ENCODE data around the gene KMT2C.

Gene KMT2C

DNA sequence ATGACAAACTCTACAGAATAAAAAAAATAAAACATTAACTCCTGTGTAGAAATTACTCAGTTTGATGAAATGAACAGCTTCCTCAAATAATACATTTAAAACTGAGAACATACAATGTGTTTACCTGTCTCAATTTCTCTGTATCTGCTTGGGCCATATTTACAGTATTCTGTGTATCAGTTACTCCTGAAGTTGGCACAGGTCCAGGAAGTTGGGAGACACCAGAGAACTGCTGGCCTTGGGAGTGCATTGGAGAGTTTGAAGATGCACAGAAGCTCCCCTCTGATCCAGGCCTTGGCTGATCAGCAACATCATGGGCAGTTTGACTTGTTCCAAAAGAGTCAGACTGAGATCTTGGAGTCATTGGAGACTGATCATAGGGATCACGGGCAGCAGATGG is 255.2 kb downstream of the KMT2C start:
- DNase-seq: no peak

DNA sequence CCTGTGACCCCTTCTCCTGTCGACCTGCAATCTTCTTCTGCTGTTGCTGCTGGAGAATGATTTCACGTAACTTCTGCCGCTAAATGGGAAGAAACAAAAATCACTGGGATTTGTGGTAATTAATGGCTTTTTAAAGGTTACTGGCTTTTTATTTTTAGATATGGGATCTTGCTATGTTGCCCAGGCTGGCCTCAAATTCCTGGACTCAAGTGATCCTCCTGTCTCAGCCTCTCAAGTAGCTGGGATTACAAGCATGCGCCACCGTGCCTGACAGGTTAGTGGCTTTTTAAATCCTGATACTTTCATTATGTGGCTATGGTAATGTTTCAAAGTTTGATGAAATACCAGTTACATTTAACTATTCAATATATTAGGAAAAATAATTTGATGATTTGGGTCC is 255.8 kb downstream of the KMT2C start:
- no peak for DNase-seq

DNA sequence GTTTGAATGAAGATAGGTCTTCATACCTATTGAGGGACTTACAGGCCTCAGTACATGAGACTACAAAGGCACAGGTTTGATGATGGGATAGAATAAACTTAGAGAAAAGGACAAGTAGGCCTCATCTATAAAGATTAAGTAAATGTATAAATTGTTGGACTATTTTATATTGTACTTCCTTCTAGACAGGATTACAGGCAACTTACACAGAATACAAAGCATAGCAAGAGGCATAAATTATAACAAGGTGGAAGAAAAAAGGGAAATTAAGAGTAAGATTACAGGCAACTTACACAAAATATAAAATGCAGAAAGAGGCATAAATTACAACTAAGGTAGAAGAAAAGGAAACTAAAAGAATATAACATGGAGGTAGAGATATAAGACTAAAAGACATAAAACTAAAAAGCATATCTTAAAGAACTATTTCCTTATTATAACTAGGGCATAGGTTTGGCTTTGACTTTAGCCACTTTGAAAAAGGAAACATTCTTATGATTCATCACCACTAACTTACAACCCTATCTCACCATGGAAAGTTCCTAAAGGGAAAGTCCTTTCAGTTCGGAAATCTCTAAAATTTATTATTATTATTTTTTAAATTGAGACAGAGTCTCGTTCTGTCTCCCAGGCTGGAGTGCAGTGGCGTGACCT is 257.3 kb downstream of the KMT2C start:
- DNase-seq: no peak

DNA sequence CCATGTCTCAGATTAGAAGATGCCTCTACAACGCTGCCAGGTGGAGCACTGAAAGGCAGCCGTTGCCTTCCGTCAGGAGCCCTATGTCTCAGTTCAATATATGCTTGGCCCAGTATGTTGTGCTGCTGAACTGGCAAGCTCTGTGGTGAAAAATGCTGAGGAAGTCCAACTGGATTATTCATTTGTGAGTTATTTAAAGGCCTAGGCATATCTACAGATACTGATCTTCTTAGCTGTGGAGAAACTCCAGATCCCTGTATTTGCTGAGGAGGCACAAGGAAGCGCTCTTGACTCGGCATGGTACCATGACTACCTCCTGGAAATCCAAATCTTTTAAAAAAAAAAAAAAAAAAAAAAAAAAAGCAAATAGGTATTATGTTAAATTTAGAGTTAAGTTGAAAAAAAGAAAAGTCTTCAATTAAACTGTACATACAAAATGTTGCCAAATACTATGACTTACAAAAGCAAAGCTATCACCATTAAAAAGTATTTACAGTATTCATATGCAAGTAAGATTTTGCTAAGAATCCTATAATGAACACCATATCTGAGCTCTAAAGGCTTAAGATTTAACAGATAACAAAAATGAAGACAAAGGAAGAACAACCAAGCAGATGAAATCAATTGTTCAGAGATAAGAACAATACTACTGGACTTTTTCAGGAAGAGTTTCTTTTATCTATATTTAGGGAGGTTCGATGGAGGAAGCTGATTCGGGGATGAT is 258.0 kb downstream of the KMT2C start:
- DNase-seq: no peak

DNA sequence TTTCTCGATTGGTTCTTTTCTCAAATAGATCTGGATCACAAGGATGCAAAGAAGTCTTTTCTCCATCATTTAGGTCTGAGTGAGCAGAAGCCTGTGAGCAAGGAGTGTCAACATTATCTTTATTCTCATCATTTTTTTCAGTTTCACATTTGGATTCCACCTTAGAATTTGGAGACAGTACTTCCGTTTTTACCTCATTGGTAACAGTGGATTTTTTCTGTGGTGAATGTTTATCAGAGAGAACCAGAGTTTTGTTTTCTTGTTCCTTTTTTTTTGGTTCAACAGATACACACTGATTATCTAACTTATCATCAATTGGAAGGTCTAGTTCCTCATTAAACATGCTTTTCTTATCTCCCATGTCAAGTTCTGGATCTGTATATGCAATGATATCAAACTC is 259.0 kb downstream of the KMT2C start:
- no peak for DNase-seq

DNA sequence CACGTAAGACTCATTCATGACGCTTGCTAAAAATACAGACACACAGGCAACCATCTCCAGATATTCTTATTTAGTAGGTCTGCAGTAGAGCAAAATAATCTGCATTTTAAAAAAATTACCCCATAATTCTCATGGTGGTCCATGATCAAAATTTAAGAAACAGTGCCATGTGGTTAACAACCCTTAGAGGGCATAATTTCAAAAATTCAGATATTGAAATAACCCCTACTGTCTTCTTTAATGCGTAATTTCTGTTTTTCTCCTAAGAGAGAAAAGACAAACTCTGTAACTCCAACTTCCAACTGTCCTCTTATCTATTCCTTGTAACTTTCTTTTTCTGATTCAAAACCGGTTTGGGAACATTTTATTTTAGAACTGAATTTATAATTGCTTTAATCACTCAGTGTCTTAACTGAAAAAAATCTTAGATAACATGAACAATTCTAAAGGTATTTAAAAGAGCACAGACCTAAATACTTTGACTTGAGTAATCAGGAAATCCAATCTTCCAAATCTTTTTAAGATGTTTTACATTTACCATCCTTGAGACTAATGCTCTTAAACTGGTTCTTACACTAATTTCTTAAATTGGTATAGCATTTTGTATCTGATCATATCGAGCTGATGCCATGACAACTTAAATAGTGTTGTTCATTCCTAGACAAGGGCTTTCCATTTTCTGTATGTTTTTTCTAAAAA is 262.3 kb downstream of the KMT2C start:
- no peak for DNase-seq

DNA sequence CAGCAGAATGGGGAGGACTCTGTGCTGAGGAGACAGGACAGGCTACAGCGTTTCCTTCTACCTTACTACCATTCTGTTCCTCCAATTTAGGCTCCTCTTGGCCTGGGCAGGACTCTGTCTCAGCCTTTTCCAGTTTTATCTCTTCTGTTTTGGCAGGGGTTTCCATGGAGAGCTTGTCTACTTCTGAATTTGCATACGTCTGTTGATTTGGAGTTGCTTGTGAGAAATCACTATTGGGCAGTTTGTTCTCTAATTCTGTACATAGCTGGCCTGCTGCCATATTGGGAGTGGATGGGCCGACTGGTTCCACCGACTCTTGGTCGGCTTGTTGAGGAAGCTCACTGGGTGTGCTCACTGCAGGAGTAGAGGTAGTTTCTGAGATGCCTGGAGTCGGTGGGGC is 273.5 kb downstream of the KMT2C start:
- DNase-seq: no peak

DNA sequence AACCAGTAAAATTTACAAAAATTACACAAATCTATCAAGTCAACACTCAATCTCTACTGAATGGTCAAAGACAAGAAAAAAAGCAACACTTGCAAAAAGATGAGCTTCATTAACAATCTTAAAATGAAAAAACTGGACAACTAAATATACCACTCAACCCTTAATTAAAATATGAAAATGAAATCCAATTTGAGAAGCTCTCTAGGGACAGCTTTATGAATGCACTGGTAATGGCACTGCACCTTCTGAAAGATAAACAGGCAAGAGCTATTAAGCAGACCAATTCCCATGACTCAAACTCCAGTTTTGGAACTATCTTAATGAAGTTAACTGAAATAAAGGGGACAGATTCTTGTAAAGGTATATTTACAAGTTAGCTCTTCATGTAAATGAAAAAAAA is 274.6 kb downstream of the KMT2C start:
- no peak for DNase-seq

DNA sequence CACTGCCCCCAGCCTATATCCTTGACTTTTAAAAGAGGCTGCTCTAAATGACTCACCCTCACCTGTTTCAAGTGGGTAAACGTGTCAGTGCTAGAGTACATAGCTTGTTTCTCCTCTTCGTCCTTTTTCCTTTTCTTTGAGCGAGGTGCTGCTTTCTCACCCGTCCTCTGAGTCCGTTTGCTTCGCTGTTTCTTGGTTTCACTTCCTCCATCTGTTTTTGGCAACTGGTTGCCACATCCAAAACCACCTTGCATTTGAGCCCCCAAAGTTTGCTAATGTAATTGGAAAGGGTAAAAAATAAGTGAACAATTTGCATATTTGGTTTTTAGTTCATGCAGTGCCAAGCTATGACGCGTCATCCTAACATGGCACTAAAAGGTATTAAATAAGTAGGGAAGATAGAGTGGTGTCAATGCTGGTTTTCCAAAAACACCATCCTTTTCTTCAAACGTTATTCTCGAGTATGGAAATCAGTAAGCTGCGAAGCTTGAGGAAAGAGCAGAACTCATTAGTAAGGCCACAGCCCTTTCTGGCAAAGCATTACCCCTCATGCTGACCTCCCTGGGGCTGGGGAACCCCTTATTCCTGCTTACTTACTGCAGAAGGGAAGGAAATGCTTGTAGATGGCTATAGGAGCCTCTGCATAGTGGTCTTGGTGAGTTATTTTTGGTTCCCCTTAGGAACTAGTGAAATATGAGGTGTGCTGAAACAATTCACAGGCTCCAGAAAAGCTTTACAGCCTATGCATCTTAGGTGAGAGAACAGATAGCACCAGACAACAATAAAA is 276.8 kb downstream of the KMT2C start:
- no peak for DNase-seq

DNA sequence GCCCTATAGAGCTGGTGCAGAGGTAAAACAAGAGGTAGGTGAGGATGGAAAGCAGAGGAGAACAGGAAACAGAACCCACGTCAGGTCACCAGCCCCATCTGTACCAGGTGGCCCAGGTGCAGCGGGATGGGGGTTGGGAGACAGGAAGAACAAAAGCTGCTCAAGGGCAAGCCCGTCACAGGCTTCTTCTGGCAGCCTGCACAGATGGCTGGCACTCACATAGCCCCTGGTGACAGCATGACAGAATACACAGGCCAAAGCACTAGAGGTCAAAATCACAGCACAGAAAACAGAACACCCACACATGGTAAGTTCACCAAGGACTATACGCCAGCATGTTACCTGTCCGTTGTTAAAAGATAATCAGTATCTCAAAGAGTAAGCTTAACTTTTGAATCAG is 283.5 kb downstream of the KMT2C start:
- no peak for DNase-seq

DNA sequence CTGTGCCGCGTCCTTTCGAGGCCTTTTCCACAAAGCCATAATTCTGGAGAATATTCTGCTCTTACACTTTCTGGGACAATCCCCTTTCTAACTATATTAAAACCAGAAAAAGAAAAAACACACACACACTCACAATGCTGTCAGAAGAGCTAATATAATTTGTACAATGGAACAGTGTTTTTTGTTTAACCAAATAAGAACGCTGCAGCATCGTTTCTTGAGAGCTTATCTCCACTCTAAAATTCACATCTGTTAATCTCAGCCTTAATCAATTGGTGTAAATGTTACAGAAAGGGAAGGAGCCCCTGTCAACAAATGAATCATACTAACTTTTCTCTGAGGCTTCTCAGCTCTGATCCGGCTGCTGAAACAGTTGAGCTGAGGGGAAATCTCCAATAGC is 286.4 kb downstream of the KMT2C start:
- DNase-seq: no peak

DNA sequence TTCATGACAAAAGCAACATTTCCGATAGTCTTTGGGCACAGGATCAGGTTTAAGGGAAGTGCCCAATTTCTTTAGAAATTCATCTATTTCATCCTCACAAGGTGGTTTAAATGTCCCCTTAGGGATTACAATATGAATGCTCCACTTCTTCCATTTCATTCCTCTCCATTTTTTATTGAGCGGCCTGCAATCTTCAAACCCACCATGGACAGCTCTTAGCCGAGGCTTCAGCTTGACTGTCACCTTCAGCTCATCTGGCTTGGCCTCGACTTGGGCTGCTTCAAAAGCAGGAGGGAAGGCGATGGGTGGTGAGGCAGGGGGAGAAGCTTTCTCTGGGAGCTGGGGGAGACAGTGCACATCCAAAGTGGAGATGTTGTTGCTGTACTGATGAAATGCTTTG is 287.1 kb downstream of the KMT2C start:
- DNase-seq: no peak

DNA sequence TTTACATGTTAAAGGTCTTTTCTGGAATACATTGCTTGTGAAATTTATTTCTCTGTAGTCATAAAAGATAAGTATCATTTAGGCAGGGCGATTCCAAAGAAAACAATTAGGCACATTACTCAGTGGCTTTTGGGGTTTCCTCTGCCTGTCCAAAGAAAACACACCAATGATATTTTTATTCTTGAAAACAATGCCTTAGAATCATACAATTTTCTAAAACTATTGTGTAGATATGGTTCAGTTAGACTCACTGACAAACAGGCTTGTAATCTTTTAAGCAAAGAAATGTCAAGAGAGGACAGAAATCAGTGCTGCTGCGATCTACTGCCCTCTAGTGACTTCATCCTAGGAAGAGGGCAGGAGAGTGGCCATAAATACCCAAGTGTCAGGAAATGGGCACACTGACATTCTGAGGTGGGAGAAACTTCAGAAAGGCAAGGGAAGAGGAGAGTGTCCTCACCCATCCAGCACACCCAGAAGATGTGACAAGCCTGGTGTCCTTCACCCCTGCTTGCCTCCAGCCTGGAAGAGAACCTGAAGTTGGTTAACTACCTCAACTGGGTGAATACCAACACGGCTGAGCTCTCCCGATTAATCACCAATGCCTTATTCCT is 289.8 kb downstream of the KMT2C start:
- DNase-seq: no peak

DNA sequence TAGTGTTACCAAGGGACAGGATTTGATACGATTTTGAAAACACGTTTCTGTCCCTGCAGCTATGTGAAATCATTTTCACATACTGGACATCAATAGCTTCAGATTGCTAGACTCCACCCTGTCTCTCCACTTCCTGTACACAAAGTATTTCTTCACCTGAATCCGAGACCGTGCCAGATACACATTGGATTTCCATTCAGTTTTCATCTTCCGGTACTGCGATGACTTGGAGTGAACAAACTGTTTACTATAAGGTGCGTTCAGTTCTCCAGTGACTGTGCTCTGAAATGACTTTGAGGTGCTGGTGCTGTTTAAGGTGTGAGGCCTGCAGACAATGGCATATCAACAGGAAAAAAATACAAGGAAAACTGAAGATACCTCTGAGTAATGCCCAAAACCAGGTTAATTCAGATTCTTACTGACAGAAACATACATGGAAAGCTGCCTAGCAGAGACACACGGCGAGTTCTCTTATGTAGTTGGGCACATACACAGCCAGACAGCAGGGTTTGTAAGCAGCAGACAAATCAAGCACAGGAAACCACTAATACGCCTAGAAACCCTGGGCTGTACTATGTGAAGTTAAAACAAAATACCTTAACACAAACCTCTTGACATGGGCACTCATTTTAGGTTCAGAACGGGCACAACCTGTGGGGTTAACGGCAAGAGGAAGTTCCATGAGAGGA is 291.1 kb downstream of the KMT2C start:
- DNase-seq: no peak

DNA sequence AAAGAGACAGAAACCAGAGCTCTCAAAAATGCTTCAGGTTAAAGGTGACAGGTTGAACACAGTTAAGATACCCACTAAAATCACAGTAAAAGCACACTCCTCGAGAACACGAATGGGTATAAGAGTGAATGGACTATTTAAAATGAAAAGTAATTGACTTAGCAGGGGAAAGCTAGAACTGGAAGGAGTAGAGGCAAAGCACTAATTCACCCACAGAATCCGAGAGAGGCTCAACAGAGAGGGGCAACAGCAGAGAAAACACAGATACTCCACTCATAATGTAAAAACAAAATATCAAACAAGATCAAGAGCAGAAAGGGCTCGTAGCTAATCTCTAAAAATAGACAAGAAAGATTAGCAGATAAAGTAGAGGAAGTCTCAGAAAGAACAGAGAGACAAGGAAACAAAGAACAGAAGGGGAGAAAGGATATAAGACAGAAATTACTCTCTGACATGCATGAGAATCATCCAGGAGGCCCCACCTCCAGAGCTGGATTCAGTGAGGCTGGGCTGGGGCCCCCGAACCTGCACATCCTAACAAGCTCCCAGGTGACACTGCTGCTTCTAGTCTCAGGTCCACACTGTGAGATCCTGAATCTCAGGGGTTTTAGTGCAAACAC is 292.7 kb downstream of the KMT2C start:
- no peak for DNase-seq

DNA sequence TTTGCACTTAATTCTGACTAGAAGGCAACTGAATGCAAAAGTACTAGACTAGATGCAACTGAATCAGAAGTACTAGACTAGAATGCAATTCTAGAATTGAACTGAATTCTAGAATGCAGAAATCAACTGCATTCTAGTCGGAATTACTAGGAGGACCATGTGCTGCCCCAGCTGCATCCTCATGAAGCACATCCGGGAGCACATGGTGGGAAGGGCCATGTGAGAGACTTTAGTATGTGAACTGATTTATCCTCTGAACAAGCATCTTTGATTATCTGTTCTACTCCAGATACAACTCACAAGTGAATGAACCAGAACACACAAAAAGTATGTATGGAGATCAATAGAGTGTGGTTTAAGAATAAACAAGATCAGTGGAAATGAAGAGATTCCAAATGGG is 295.2 kb downstream of the KMT2C start:
- no peak for DNase-seq

DNA sequence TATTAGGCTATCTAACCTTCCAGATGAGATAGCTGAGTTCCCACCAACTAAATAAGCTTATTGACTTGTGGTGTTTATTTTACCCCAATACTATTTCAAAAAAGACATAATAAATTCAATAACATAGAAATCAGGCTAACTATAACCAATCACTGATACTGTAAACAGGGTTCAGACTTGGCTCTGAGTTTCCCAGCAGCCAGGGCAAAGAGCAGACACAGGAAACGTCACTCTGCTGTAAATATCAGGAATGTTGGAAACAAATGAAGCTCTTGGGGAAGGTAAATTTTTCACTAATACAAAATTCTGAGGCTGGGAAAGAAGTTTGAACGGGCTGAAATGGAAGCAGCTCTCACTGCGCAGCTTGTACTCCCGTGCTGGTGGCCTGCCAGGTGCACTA is 295.7 kb downstream of the KMT2C start:
- no peak for DNase-seq

DNA sequence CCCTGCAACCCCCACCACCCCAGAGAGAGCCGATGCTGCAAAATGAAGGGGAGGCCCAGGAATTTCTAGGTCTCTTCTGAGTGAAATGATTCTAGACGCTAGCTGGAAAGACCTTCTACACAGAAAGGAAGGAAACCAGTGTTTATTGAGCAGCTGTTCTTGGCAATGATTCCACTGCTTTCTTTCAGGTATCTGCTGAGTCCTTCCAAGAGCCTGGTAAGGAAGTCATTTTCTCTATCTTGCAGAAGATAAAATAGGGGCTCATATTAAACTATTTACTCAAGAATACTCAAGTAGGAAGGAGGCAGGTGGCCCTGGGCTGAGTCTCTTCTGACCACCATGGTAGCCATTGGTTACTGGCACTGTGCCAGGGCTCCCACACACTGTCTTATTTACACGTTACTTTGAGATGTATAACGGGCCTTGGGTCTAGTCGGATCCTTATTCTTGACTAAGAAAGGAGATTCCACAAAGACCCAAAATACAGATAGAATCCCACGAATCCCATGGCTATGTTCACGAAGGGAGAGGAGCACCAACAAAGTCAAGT is 298.3 kb downstream of the KMT2C start:
- DNase-seq: no peak

DNA sequence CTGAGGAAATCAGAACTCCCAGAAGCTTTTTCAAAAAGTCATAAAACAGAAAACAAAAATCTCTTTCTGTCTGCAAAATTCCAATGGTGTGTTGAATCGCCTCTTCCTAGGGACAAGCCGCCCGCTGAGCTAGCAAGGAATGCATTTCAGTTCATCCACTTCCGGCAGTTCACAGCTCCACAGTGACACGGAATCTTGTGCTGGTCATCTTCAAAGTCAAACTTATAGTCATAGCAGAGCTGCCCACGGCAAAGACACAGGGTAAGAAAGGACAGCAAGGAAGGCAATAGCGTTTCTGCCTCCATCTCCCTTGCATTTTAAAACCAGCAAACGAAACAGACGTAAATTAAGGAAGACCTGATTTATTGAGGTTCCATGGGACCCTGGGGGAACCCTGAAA is 299.1 kb downstream of the KMT2C start:
- no peak for DNase-seq

DNA sequence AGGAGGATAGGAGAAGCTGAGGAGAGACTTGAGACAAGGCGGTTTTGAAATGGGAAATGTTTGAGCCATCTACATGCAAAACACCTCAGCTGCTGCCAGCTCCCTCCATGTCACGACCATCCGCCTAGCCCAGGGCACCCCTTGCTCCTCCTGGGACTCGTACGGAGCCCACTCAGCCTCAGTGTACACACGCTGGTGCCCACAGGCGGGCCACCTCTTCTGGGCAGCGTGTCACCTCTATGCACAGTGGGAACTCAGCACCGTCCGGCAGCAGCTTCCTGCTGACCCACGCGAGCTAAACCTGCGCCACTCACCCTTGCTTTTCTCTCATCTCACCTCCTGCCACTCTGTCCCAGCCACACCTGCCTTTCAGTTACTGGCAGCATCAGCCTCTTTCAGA is 302.0 kb downstream of the KMT2C start:
- DNase-seq: no peak

DNA sequence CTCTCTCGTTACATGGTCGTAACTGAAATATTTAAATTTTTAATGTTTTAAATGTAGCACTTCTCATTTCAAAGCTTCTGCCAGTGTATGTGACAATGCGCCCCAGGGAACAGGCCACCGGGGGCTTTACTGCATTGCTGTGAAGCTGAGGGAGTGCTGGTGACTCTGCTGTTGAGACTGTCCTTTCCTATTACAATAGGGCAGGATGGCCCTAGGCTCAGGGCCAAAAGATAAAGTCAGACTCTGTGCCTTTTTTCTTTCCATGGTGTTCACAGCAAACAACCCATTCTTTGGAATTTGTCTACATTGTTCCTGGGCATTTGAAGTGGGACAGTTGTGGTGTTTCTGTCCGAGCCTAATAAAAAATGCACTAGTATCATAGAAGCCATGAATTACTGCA is 303.0 kb downstream of the KMT2C start:
- DNase-seq: no peak

Measured in activated CD8-positive, alpha-beta memory T cell treated with anti-CD3 and anti-CD28 coated beads, Interleukin-2, amount 50 U/mL, for 4 hours (primary cell).